Endothelial cell of umbilical vein (primary cell): Measurements from ENCODE around the gene BLOC1S6. TPM values are rescaled to one million over a fixed set of nuclear protein-coding genes. Genes with fewer than 3 reads are reported as not detected.

ENCODE experiments used
- BruUV-seq: library from RNA; stranded (reverse); fragments of 400-500 nt; replicated peaks from 2 replicates; lab custom pipeline; 2021; lab: Mats Ljungman, UMichigan
- CTCF ChIA-PET: fragments of 300-600, 350-600 bp; sonication (Branson Sonifier 250); formaldehyde crosslinking; loops from one replicate; lab custom pipeline; 2021; ENCODE audit warnings: antibody characterized with exemption, inconsistent platforms; lab: Charles Lee
- POLR2A ChIA-PET: fragments of 300-600, 350-600 bp; sonication (Branson Sonifier 250); formaldehyde crosslinking; loops from one replicate; lab custom pipeline; 2021; ENCODE audit warnings: antibody characterized with exemption, inconsistent platforms; lab: Charles Lee
- DNase-seq: peaks from one replicate; pipeline ENCODE4 v3.0.0-alpha.2; 2011; ENCODE audit warnings: low read depth, low spot score
- FAIRE-seq: peaks from 2 replicates; lab custom pipeline; 2011; peaks lifted over from hg19 to GRCh38; lab: Jason Lieb, UNC
- H2AFZ ChIP-seq: 2 replicates; pipeline ENCODE4 v1.6.0; 2012; ENCODE audit warnings: low read depth, low read length, control low read depth, inconsistent platforms
- H3K27ac ChIP-seq: 2 replicates; pipeline ENCODE4 v1.5.1; 2011; ENCODE audit warnings: low read depth, mild to moderate bottlenecking, control low read depth, low read length, moderate library complexity; ENCODE audit not compliant: insufficient read depth
- H3K27me3 ChIP-seq, 2 experiments: 2 replicates each; pipeline versions ENCODE4 v1.6.0 to v1.6.1; 2011; ENCODE audit warnings: low read length in 2 of 2, mixed read lengths in 1 of 2; ENCODE audit not compliant: control insufficient read depth in 2 of 2, insufficient read depth in 2 of 2
- H3K36me3 ChIP-seq, 2 experiments: 2 replicates in 1 of 2; 3 replicates in 1 of 2; pipeline ENCODE4 v1.5.1; 2011; ENCODE audit warnings: low read length in 2 of 2, mild to moderate bottlenecking in 1 of 2, moderate library complexity in 1 of 2; ENCODE audit not compliant: control insufficient read depth in 2 of 2, insufficient read depth in 2 of 2; ENCODE audit errors: extremely low read depth in 1 of 2
- H3K4me1 ChIP-seq: 3 replicates; pipeline ENCODE4 v1.5.1; 2011; ENCODE audit warnings: mild to moderate bottlenecking, low read length; ENCODE audit not compliant: control insufficient read depth, insufficient read depth; ENCODE audit errors: extremely low read depth
- H3K4me2 ChIP-seq: 2 replicates; pipeline ENCODE4 v1.6.1; 2011; ENCODE audit warnings: low read length, control low read depth, mixed read lengths; ENCODE audit not compliant: insufficient read depth
- H3K4me3 ChIP-seq, 3 experiments: fragments of 200-600 bp in 1 of 3; sonication (generic), shearing (Covaris generic) in 1 of 3; replicated peaks in 1 of 3; 2 replicates each; pipeline ENCODE4 v1.5.1; 2011 to 2016; ENCODE audit warnings: control low read depth in 3 of 3, low read length in 3 of 3, mild to moderate bottlenecking in 2 of 3, inconsistent platforms in 1 of 3, low read depth in 1 of 3, moderate library complexity in 1 of 3; ENCODE audit not compliant: insufficient read depth in 1 of 3
- H3K79me2 ChIP-seq: 2 replicates; pipeline ENCODE4 v1.6.0; 2012; ENCODE audit warnings: low read length, inconsistent platforms; ENCODE audit not compliant: control insufficient read depth, insufficient read depth
- H3K9ac ChIP-seq: replicated peaks from 2 replicates; pipeline ENCODE3; 2011; ENCODE audit warnings: low read length, control low read depth; ENCODE audit not compliant: insufficient read depth; ENCODE audit errors: extremely low read depth
- H3K9me1 ChIP-seq: replicated peaks from 3 replicates; pipeline ENCODE4 v1.6.0; 2011; ENCODE audit warnings: mild to moderate bottlenecking, low read length; ENCODE audit not compliant: control insufficient read depth, insufficient read depth; ENCODE audit errors: extremely low read depth
- H3K9me3 ChIP-seq: replicated peaks from 2 replicates; pipeline ENCODE4 v1.5.1; 2012; ENCODE audit warnings: low read length, inconsistent platforms; ENCODE audit not compliant: control insufficient read depth, insufficient read depth
- H4K20me1 ChIP-seq: replicated peaks from 2 replicates; pipeline ENCODE3; 2011; ENCODE audit warnings: mild to moderate bottlenecking, low read length; ENCODE audit not compliant: control insufficient read depth, insufficient read depth; ENCODE audit errors: extremely low read depth
- EZH2 ChIP-seq: IDR thresholded peaks from 2 replicates; pipeline ENCODE4 v1.6.1; 2012; ENCODE audit warnings: borderline replicate concordance, low read depth, mild to moderate bottlenecking, moderate library complexity, low read length, inconsistent platforms; ENCODE audit not compliant: severe bottlenecking
- FOS ChIP-seq: IDR thresholded peaks from 2 replicates; pipeline ENCODE4 v1.6.1; 2011; ENCODE audit warnings: mild to moderate bottlenecking, low read length, moderate library complexity, borderline replicate concordance; ENCODE audit not compliant: insufficient read depth
- GATA2 ChIP-seq: IDR thresholded peaks from 2 replicates; pipeline ENCODE4 v1.7.0; 2011; ENCODE audit warnings: low read depth, mild to moderate bottlenecking, moderate library complexity, mixed read lengths, low read length; ENCODE audit not compliant: insufficient read length, insufficient read depth
- JUN ChIP-seq: IDR thresholded peaks from 2 replicates; pipeline ENCODE4 v1.6.1; 2011; ENCODE audit warnings: borderline replicate concordance, low read depth; ENCODE audit not compliant: insufficient read length, insufficient read depth
- MYC ChIP-seq: IDR thresholded peaks from one replicate; pipeline ENCODE4 v1.6.1; 2011; ENCODE audit warnings: mild to moderate bottlenecking, low read depth, low read length
- POLR2A ChIP-seq: IDR thresholded peaks from 2 replicates; pipeline ENCODE4 v1.6.1; 2012; ENCODE audit warnings: low read depth, mild to moderate bottlenecking, control low read depth, low read length
- POLR2AphosphoS5 ChIP-seq: IDR thresholded peaks from 2 replicates; pipeline ENCODE4 v1.6.1; 2012; ENCODE audit warnings: low read depth, mild to moderate bottlenecking, control low read depth, low read length, moderate library complexity; ENCODE audit not compliant: insufficient read depth
- dilution Hi-C: fragments of 300-500 bp; cut with MboI; formaldehyde crosslinking; loops from one replicate; pipeline ENCODE4 v1.15.0; 2019; ENCODE audit warnings: low sequenced_read_pairs; ENCODE audit not compliant: extremely low pct_ligation_motif_present
- intact Hi-C: fragments of 100-400 bp; cut with micrococcal nuclease; formaldehyde crosslinking; loops from one replicate; pipeline ENCODE4 v1.10.0; 2022
- polyA plus RNA-seq, 4 experiments: library from polyadenylated mRNA; depleted of rRNA in 3 of 4; stranded (reverse) in 3 of 4; unstranded in 1 of 4; fragments of >200 nt; gene quantifications; 2 replicates each; pipeline versions ENCODE4 v1.2.1 to v1.2.3, GENCODE V29; 2011 to 2012; ENCODE audit warnings: missing spikeins in 1 of 4
- total RNA-seq: library from RNA; stranded (reverse); gene quantifications from 2 replicates; pipeline ENCODE4 v1.2.3, GENCODE V29; 2021
- TF ChIP-seq, protein P1 (sequence below), 2 donors: IDR thresholded peaks; 1 replicate in 1 of 2; 2 replicates in 1 of 2; pipeline ENCODE4 v1.5.1; 2011; ENCODE audit warnings: low read length in 2 of 2, mild to moderate bottlenecking in 2 of 2, moderate library complexity in 2 of 2, control low read depth in 1 of 2, inconsistent platforms in 1 of 2, low read depth in 1 of 2; ENCODE audit not compliant: insufficient read depth in 1 of 2; ENCODE audit errors: extremely low read depth in 1 of 2
- TF ChIP-seq, protein P2 (sequence below): IDR thresholded peaks from 2 replicates; pipeline ENCODE4 v1.6.1; 2011; ENCODE audit not compliant: insufficient read depth, insufficient read length

Gene BLOC1S6
- total and polyA plus RNA-seq, 2 donors (not counting 3 experiments of a cell fraction or from before 2014, with no cell fraction given) = 8.2 to 39.2 TPM

DNA sequence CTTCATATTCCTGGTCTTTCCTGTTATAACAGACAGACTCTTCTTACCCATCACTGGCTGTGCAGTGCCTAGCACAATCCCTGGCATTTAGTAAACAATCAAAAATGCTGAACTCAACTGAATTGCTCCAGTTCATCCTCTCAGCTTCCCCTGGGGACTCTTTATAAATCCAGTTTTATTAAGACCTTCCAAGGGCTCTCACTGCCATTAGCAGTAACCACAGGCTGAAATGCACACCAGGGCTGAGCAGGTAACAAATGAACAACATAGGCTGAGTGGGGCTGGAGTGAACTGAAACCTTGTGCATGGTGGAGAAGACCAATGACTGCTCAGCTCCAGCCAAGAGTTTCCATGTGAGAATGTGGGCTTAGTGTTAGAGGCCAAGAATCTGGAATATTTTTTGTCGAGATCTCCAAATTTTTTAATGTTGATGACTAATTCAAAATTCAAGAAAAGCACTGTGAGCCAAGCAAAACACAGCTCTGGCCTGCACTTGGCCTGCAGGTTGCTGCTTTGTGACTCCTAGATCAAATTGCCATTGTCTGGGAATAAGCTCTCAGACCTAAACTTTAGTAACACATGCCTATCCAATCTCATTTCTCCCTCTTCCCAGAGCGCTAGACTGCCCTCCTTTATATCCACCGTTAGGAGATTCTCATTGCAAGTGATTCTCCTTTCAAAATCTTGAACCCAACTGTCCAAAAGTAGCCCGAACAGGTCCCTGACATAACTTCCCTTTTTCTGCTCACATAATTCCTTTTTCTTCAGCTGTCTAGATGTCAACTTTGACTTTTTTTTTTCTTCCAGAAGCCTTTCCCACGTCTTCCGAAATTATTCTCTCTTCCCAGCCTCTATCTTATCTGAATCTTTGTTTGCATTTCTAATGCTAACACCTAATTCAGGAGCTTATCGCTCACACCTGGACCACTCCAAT is 55.1 kb downstream of the BLOC1S6 start:
- POLR2A ChIA-PET = no interaction called here

DNA sequence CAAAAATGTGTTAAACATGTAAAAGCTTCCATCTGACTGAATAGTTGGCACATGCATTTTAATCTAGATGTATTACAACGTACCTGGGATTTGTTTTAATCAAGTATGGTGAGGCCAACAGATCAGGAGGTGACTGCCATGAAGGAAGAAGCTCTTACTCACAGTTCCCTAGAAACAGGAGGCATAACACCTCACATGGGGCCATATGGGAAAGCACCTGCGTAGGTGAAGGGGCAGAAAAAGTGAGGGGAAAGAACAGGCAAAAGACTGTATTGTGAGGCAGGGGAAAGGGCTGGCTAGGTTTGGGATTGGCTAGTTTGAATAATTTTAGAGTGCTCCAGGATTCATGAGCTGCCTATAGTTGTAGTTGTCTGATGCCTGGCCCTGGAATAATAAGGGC is 57.3 kb downstream of the BLOC1S6 start:
- Histone ChIP-seq H4K20me1 (no peaks in the 10 kb centered on the region), H3K79me2 (no peaks in the 10 kb centered on the region), H3K9me3 (no peaks in the 10 kb centered on the region), H3K27ac (no peak overlapping the region), H3K9ac (no peak overlapping the region), H3K4me3 (no peak overlapping the region), H3K27me3 (no peaks in the 10 kb centered on the region), H3K4me2 (no peak overlapping the region), H3K36me3 (no peaks in the 10 kb centered on the region), H3K4me1 (peaks cover 29% of the 10 kb centered on the region), H2AFZ (no peak overlapping the region), H3K9me1 (no peaks in the 10 kb centered on the region)
- POLR2A ChIA-PET = no interaction called here
- intact Hi-C loops (no loop called here), dilution Hi-C loops (no loop called here)
- no peak for TF ChIP-seq FOS
- no peak for TF ChIP-seq EZH2
- TF ChIP-seq, protein P1, sequence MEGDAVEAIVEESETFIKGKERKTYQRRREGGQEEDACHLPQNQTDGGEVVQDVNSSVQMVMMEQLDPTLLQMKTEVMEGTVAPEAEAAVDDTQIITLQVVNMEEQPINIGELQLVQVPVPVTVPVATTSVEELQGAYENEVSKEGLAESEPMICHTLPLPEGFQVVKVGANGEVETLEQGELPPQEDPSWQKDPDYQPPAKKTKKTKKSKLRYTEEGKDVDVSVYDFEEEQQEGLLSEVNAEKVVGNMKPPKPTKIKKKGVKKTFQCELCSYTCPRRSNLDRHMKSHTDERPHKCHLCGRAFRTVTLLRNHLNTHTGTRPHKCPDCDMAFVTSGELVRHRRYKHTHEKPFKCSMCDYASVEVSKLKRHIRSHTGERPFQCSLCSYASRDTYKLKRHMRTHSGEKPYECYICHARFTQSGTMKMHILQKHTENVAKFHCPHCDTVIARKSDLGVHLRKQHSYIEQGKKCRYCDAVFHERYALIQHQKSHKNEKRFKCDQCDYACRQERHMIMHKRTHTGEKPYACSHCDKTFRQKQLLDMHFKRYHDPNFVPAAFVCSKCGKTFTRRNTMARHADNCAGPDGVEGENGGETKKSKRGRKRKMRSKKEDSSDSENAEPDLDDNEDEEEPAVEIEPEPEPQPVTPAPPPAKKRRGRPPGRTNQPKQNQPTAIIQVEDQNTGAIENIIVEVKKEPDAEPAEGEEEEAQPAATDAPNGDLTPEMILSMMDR (IDR thresholded peaks at IDR 0.05; ENCODE audit: extremely low read depth in 1 of 2, insufficient read depth in 1 of 2, low read depth in 1 of 2, low read length in 2 of 2) = no peak
- TF ChIP-seq MYC = no peak
- TF ChIP-seq GATA2 = no peak
- no peak for TF ChIP-seq POLR2A
- no peak for TF ChIP-seq JUN
- TF ChIP-seq, protein P2, sequence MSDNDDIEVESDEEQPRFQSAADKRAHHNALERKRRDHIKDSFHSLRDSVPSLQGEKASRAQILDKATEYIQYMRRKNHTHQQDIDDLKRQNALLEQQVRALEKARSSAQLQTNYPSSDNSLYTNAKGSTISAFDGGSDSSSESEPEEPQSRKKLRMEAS = no peak
- TF ChIP-seq POLR2AphosphoS5 = no peak
- BruUV-seq = no TSS peak
- no peak for FAIRE-seq
- CTCF ChIA-PET = no interaction called here
- no peak for DNase-seq

More for the DNA sequence above, 55.1 kb downstream of the BLOC1S6 start:
- dilution Hi-C loops (no loop called here), intact Hi-C loops (no loop called here)
- no peaks in the 10 kb centered on the region for H3K79me2 ChIP-seq
- peak; percentile 85 for DNase-seq
- peak overlapping the region; percentile 10 for H3K27ac ChIP-seq
- CTCF ChIA-PET = interaction anchor here (1.1 to 3.8 kb wide), 7 partner anchors 11 to 64 kb away, joined by 4 to 17 read pairs (median 7); no protein-coding TSS in a partner anchor
- no peaks in the 10 kb centered on the region for H3K36me3 ChIP-seq
- TF ChIP-seq POLR2AphosphoS5 (peak; percentile 49), GATA2 (no peak), EZH2 (no peak), MYC (no peak)
- H2AFZ ChIP-seq = peak overlapping the region; percentile 12
- H3K4me2 ChIP-seq = peak overlapping the region; percentile 17
- no peaks in the 10 kb centered on the region for H3K9me1 ChIP-seq
- no peaks in the 10 kb centered on the region for H4K20me1 ChIP-seq
- BruUV-seq = no TSS peak
- H3K9ac ChIP-seq = no peak overlapping the region
- FAIRE-seq = no peak
- peaks cover 34% of the 10 kb centered on the region for H3K4me1 ChIP-seq
- H3K27me3 ChIP-seq = no peaks in the 10 kb centered on the region
- no peak overlapping the region for H3K4me3 ChIP-seq
- no peaks in the 10 kb centered on the region for H3K9me3 ChIP-seq
